GM19023 (cell line): Measurements from ENCODE around the gene RIC8A.
"Not testable (repeated sequence)": the region's sequence is repeated elsewhere in the genome, so short reads cannot be mapped to it uniquely, and the experiment has no call there.

Experiments used
- ATAC-seq: cut with Tn5 transposase; IDR thresholded peaks from one replicate; pipeline ENCODE4 v1.9.1; 2021; ENCODE audit warnings: mild to moderate bottlenecking, moderate library complexity; ENCODE audit not compliant: unreplicated experiment

The RIC8A gene

DNA sequence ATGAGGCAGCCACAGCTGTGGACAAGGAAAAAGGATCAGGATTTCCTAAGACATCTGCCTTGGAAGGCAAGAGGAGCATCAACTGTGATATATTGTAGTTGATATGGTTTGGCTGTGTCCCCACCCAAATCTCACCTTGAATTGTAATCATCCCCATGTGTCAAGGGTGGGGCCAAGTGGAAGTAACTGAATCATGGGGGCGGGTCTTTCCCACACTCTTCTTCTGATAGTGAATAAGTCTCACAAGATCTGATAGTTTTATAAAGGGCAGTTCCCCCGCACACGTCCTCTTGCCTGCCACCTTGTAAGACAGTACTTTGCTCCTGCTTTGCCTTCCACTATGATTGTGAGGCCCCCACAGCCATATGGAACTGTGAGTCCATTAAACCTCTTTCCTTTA lies 10.2 kb downstream of the RIC8A start:
- ATAC-seq = no peak

DNA sequence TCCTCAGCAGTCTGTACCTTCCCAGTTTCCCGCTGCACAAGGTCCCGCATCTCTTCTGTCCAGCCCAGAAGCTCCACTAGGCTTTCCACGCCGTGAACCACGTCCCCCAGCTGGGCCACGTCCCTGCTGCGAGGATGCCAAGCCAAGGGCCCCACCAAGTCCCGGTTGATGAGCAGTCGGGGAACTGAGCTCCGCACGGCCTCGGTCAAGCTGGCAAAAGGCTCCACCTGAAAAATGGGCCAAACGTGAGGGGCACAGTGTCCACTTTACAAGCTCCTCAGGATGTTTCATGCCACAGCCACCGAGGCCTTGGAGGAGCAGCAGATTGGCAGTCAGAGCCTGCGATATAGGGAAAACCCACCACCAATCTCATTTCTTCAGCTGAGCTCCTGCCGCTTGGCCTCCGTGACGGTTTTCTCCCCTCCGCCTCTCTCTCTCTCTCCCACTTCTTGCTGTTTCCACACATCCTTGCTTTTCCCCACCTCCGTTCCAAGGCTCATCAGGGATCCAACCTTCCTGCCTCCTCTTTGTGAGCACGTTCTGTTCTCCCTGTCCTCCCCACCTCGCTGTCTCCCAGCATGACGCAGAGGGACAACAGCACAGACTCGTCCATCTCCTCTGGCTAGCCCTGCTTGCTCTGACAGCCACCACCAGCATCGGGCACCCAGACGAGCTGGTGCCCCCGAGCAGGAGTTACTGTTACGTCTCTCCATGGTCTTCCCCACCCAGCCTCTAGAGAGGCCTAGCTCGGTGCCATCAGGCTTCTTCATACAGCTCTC lies 11.5 kb downstream of the RIC8A start:
- no peak for ATAC-seq

DNA sequence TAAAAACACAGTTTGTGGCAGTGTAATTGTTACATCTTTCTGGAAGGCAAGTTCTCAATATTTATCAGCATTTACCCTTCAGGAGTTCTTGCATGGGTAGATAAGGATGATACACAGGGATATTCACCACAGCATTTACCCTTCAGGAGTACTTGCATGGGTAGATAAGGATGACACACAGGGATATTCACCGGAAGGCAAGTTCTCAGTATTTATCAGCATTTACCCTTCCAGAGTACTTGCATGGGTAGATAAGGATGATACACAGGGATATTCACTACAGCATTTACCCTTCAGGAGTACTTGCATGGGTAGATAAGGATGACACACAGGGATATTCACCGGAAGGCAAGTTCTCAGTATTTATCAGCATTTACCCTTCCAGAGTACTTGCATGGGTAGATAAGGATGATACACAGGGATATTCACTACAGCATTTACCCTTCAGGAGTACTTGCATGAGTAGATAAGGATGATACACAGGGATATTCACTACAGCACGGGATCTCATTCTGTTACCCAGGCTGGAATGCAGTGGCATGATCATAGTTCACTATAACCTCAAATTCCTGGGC lies 13.2 kb downstream of the RIC8A start:
- ATAC-seq = not testable (repeated sequence)

DNA sequence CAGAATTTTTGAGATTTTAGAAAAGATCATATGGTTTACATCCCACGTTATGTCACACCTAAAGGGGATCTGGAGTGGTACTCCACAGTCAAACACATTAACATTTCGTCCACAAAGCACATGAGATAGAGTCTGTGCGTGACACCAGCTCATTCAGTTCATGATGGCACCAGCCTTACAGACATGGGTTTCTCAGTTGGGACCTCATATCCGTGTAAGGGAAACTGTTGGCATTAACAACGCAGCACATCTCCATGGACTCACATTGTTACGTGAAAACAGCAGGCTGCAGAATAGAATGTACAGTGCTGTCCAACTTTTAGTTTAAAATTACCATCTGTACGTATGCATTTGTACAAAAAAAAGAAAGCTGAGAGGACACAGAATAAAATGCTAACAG lies 14.0 kb downstream of the RIC8A start:
- no peak for ATAC-seq

DNA sequence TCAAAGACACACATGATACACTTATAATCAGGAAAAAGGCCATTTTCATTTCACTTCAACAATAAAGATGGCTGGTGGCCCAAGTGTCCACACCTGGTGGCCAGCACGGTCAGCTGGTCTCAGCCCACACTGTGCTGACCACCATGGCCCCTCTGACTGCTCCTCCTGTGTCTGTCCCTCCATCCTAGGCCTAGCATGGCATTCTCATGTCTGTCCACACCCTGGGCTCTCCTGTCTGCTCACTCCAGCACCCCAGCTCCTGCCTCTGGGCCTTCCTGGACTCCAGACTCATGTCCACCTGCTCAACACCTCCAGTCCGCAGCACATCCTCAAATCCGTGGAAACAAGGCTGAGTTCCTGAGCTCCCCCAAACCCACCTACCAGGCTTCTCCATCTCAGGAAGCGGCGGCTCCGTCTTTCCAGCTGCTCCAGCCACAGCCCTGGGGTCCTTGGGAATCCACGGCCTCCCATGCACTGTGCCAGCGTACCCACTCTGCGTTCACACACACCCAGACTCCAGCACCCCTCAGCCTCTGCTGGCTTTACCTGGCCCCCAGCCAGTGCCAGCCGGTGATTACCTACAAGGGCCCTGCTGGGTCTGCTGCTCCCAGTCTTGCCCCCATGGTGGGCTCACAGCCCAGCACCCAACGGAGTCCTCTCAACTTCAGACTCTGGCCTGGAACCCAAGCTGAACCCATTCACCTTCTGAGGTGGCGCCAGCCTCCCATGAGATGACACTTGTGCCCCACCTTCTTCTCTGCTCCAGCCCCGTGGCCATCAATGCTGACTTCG lies 14.7 kb downstream of the RIC8A start:
- no peak for ATAC-seq

GRCh38 chr11:223026-223789 lies 15.7 kb downstream of the RIC8A start:
- ATAC-seq = no peak

GRCh38 chr11:223884-224283 lies 16.4 kb downstream of the RIC8A start:
- ATAC-seq = no peak

GRCh38 chr11:224424-224823 lies 16.9 kb downstream of the RIC8A start:
- no peak for ATAC-seq

- ATAC-seq = no peak
These were observed 18.4 kb downstream of the RIC8A start for GRCh38 chr11:225734-226453.

DNA sequence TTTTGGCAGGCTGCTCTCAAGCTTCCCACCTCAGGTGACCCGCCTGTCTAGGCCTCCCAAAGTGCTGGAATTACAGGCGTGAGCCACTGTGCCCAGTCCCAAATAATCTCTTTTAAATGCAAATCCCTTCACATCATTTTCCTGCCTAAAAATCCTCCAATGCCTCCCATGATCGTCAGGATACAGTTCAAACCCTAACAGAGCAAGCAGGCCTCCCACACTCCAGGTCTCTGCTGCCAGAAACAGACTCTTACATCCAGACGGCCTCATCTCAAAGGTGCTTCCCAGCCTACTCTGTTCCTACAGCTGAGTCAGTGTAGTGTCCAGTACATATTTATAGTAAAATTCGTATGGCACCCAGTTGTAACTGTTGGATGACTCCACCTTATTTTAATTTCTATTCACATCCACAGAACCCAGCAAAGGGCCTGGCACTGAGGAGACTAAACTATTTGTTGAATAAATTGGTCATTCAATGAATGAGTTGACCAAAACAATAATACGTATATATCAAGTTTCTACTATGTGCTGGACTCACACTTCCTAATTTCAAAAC lies 20.4 kb downstream of the RIC8A start:
- ATAC-seq = no peak

DNA sequence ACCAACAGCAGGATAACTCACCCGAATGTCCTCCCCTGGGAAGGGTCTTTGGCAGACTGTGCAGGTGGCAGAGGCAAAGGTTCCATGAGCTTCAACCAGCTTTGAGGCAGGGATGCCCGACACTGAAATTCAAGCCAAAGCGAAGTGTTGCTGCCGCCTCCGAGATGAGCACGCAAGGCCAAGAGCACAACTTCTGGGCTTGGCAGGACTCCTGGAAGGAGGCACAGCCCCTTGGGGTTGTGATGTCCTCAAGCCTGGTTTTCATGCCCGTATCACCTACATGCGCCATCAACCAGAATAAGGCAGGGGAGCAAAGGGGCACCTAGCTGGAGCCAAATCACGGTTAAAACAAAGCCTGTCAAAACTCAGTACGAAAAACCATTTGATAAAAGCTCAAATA lies 22.9 kb downstream of the RIC8A start:
- ATAC-seq = no peak

DNA sequence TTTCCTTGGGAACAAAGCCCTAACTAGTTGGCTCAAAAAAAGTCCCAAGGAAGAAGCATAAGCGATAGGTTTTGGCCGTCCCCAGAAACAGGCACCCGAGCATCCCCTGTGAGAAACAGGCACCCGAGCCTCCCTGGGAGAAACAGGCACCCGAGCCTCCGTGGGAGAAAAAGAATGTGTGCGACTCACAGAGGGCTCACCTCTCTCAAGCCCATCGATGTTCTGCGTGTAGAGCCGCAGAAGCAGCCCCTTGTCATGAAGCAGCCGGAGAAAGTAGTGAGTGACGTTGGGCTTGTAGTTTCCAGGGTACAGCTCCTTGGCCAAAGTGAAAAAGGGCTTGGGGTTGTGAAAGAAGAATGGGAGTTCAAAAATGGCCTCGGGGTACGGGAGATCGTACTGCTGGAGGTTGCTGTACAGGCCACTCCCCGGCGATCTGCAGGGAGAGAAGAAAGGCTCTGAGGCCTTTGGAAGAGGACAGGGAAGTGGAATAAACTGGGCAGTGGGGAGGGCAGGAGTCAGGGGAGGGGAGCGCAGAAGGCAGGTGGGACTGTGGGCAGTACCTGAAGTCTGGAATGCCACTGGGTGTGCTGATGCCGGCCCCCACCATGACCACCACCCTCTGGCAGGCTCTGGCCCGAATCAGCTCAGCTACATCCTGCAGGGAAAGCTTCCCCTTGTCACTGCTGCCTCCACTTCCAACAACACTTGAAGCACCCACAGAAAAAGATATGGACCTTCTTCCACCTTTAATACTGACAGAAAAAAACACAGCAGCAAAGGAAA lies 25.5 kb downstream of the RIC8A start:
- no peak for ATAC-seq

GRCh38 chr11:235180-235579 lies 27.7 kb downstream of the RIC8A start:
- ATAC-seq = no peak

DNA sequence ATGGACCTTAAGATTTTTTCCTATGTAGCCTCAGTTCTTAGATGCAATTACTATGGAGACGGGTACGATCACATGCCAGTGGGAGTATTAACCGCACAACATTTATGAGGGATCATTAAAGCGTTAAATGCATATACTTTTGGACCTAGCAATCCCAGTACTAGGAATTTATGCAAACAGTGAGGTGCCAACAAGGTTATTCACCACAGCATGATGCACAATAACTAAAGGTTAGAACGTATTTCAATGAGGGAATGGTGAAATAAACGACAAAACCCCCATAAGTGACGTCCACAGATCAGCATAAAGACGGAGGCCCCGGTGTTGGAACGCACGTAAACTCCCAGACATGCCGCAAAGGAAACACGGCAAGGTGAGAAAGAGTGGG lies 28.1 kb downstream of the RIC8A start:
- ATAC-seq = peak; percentile 11

- peak; percentile 69 for ATAC-seq
These were observed 28.7 kb downstream of the RIC8A start, which contains the start of gene SIRT3 for GRCh38 chr11:235997-236773. Gene SIRT3, minus strand, starts transcription at chr11:236342. Its CDS starts 14 bp downstream, at chr11:236328.

DNA sequence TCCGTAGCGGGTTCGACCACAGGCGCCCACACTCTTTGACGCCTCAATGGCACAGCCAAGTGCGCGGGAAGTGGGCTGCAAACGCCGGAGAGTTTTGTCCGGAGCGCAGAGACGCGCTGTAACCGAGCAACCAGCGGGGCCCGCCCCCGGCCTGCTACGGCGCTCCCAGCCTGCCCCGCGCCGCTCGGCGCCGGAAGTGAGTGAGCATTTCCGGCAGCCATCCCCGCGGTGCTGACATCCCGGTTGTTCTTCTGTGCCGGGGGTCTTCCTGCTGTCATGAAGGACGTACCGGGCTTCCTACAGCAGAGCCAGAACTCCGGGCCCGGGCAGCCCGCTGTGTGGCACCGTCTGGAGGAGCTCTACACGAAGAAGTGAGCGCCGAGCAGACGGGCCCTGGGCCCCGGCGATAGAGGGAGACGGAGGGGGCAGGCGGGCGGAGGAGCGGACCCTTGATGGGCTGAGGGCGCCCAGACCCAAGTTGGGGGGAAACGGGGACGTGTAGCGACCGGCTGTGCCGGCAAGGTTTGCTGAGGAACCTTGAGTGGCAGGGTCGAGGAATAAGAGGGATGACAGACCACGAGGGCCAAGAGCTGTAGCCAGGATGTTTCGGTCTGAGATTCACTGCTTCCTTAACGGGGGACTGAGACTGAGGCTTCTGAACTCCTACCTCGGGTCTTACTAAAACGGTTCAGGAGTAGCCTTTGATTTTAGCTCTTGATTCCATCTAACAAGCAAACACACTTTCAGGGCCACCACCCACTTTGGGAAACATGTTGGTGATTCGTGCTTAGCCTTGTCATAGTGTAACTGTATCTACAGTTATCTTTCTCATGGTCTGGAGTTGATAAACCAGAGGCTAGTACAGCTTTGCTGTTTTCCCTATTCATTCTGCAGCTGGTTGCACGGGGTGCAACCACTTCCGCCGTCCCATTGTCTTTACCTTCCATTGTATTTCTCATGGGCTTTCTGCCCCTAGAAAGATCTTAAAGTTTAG lies 29.6 kb downstream of the RIC8A start, which contains the start of gene PSMD13:
PSMD13 (plus strand) TSS at position 203 of the 994 bp plus-strand sequence; CDS start at position 277, 74 bp downstream.
- peak; percentile 83 for ATAC-seq

- not testable (repeated sequence) for ATAC-seq
These were observed 30.8 kb downstream of the RIC8A start for GRCh38 chr11:238346-238745.
